Thyroid gland (tissue), 4 donors: ENCODE measurements around the gene KIF11.

ENCODE experiments used
- POLR2A ChIP-seq, 2 donors: fragments of 450-650 bp; IDR thresholded peaks; one replicate each; pipeline ENCODE4 v1.6.1; 2017; ENCODE audit warnings: antibody characterized with exemption in 2 of 2, mild to moderate bottlenecking in 2 of 2, moderate library complexity in 1 of 2
- TF ChIP-seq, protein P1 (sequence below), 6 experiments: fragments of 200-600 bp in 3 of 6; fragments of 450-650 bp in 3 of 6; sonication (generic) in 3 of 6; IDR thresholded peaks; one replicate each; pipeline ENCODE4 v1.5.1; 2016 to 2019; ENCODE audit warnings: antibody characterized with exemption in 6 of 6, mild to moderate bottlenecking in 2 of 6, inconsistent platforms in 1 of 6, moderate library complexity in 1 of 6

DNA sequence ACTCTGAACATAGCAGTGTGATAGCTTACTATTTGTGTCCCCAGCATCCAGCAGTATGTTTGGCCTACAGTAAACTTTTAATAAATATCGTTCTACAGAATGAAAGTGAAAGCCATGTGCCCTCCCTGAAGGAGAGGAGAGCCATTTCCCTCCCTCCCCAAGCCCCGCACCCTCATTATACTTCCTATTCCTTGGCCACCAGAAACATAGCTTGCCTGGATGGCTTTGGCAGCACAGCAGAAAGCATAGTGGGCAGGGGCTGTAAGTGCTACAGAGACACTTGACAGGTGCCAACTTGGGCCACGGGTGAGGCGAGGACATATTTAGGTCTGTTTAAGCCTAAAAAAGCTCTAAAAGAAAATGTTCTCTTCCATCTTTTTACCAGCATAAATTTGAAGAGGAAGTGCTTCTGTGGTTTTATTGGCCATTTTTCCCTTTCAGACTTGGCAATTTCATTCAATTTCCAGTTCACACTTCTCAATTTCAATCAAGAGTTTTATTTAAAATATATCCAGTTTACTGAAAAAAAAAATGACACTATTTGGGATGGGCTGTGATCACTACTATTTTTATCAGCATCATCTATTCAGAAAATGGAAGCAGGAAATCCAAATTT lies 109.5 kb downstream of the KIF11 start:
- TF ChIP-seq, protein P1, sequence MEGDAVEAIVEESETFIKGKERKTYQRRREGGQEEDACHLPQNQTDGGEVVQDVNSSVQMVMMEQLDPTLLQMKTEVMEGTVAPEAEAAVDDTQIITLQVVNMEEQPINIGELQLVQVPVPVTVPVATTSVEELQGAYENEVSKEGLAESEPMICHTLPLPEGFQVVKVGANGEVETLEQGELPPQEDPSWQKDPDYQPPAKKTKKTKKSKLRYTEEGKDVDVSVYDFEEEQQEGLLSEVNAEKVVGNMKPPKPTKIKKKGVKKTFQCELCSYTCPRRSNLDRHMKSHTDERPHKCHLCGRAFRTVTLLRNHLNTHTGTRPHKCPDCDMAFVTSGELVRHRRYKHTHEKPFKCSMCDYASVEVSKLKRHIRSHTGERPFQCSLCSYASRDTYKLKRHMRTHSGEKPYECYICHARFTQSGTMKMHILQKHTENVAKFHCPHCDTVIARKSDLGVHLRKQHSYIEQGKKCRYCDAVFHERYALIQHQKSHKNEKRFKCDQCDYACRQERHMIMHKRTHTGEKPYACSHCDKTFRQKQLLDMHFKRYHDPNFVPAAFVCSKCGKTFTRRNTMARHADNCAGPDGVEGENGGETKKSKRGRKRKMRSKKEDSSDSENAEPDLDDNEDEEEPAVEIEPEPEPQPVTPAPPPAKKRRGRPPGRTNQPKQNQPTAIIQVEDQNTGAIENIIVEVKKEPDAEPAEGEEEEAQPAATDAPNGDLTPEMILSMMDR (IDR thresholded peaks at IDR 0.05) = no peak
- TF ChIP-seq POLR2A (IDR thresholded peaks at IDR 0.05) = no peak
